HepG2 (cell line): ENCODE data around the gene TBC1D24. TPM values are rescaled to one million over a fixed set of nuclear protein-coding genes. Genes with fewer than 3 reads are reported as not detected.

Experiments
- AGO1 ChIP-seq: fragments of 200-400 bp; formaldehyde crosslinking; IDR thresholded peaks from 2 replicates; pipeline ENCODE4 v1.6.1; 2017; ENCODE audit warnings: mild to moderate bottlenecking, low read depth, low read length, moderate library complexity; ENCODE audit not compliant: poor library complexity, severe bottlenecking
- ARID5B ChIP-seq: IDR thresholded peaks from 2 replicates; pipeline ENCODE4 v1.4.0; 2020; ENCODE audit warnings: mild to moderate bottlenecking, missing genetic modification reagents
- FIP1L1 ChIP-seq: fragments of 200-400 bp; formaldehyde crosslinking; IDR thresholded peaks from 2 replicates; pipeline ENCODE4 v1.6.1; 2018; ENCODE audit warnings: low read depth, mild to moderate bottlenecking, low read length, moderate library complexity, borderline replicate concordance; ENCODE audit not compliant: insufficient read depth
- FOXK2 ChIP-seq: fragments of 450-650 bp; IDR thresholded peaks from 2 replicates; pipeline ENCODE4 v1.6.1; 2016
- JUNB ChIP-seq: sonication (generic); formaldehyde crosslinking; IDR thresholded peaks from 2 replicates; pipeline ENCODE4 v1.8.0; 2022; ENCODE audit warnings: missing genetic modification reagents, mild to moderate bottlenecking, borderline replicate concordance
- MAFG ChIP-seq: sonication (generic); formaldehyde crosslinking; IDR thresholded peaks from 2 replicates; pipeline ENCODE4 v1.5.1; 2020; ENCODE audit warnings: mild to moderate bottlenecking, missing genetic modification reagents
- PRDM15 ChIP-seq: sonication (generic); formaldehyde crosslinking; IDR thresholded peaks from 2 replicates; pipeline ENCODE4 v1.4.0; 2020; ENCODE audit warnings: missing genetic modification reagents
- THYN1 ChIP-seq: sonication (generic); formaldehyde crosslinking; IDR thresholded peaks from 2 replicates; pipeline ENCODE4 v1.8.1; 2023; ENCODE audit warnings: low read depth, mild to moderate bottlenecking, moderate library complexity, missing genetic modification reagents, borderline replicate concordance
- TP53 ChIP-seq: sonication (generic); formaldehyde crosslinking; conservative IDR thresholded peaks from 2 replicates; pipeline ENCODE4 v1.4.0; 2020; ENCODE audit warnings: missing genetic modification reagents
- ZBED4 ChIP-seq: sonication (generic); formaldehyde crosslinking; IDR thresholded peaks from 2 replicates; pipeline ENCODE4 v1.4.0; 2020; ENCODE audit warnings: missing genetic modification reagents, borderline replicate concordance
- ZNF121 ChIP-seq: sonication (generic); formaldehyde crosslinking; IDR thresholded peaks from 2 replicates; pipeline ENCODE4 v1.5.0; 2020; ENCODE audit warnings: mild to moderate bottlenecking, missing genetic modification reagents
- ZNF143 ChIP-seq: sonication (generic); formaldehyde crosslinking; IDR thresholded peaks from 2 replicates; pipeline ENCODE4 v1.4.0; 2020; ENCODE audit warnings: missing genetic modification reagents
- ZNF574 ChIP-seq: sonication (generic); formaldehyde crosslinking; IDR thresholded peaks from 2 replicates; pipeline ENCODE4 v1.4.0; 2020; ENCODE audit warnings: missing genetic modification reagents
- polyA plus RNA-seq, 8 experiments: library from polyadenylated mRNA; depleted of rRNA in 3 of 8; stranded (reverse) in 7 of 8; unstranded in 1 of 8; fragments of >200 nt; fragmentation: Illumina TruSeq in 4 of 8; extraction: Trizol in 4 of 8; gene quantifications; 2 replicates each; pipeline versions ENCODE4 v1.2.1 to v1.2.3, GENCODE V29; 2011 to 2016; ENCODE audit warnings: low read depth in 4 of 8, missing spikeins in 1 of 8, mixed read lengths in 1 of 8; ENCODE audit not compliant: insufficient read depth in 1 of 8
- total RNA-seq, 5 experiments: library from RNA; depleted of rRNA; stranded (reverse); fragments of >200 nt; fragmentation: Illumina TruSeq; extraction: Trizol; gene quantifications; 2 replicates each; pipeline ENCODE4 v1.2.3, GENCODE V29; 2016; ENCODE audit warnings: low read depth in 1 of 5

TBC1D24 gene
- total and polyA plus RNA-seq, 2 of the 13 experiments (the other 11 are each of a cell fraction or from before 2014, with no cell fraction given) = 7.7 to 13.7 TPM

GRCh38 chr16:2531696-2532493 lies 57.0 kb downstream of the TBC1D24 start (continued):
- TF ChIP-seq ZNF121 (CRISPR knock-in tag) = peak; percentile 25; the same call in 1 of the 2 replicates
- TF ChIP-seq TP53 = no peak
- TF ChIP-seq AGO1 = no peak
- TF ChIP-seq THYN1 (CRISPR knock-in tag) = 0 out of 2 replicates have a peak, but pooled peaks have one; percentile 51
- no peak for TF ChIP-seq PRDM15 (CRISPR knock-in tag)
- TF ChIP-seq ARID5B (CRISPR knock-in tag) = no peak; the same call in 1 of the 2 replicates
- TF ChIP-seq JUNB (CRISPR knock-in tag) = no peak
- no peak for TF ChIP-seq ZBED4 (CRISPR knock-in tag)
- TF ChIP-seq ZNF574 (CRISPR knock-in tag) = peak; percentile 74
- TF ChIP-seq FIP1L1 = no peak
- no peak for TF ChIP-seq MAFG
- peak; percentile 19; the same call in 1 of the 2 replicates for TF ChIP-seq ZNF143 (CRISPR knock-in tag)
- no peak for TF ChIP-seq FOXK2
